Fibroblast of skin of back (primary cell): Measurements from ENCODE around the gene OR1N2. TPM values are rescaled to one million over a fixed set of nuclear protein-coding genes. Genes with fewer than 3 reads are reported as not detected.
"Not testable (repeated sequence)": the region's sequence is repeated elsewhere in the genome, so short reads cannot be mapped to it uniquely, and the experiment has no call there.

Experiments
- DNase-seq: peaks from one replicate; pipeline ENCODE4 v3.0.0-alpha.2; 2013
- polyA plus RNA-seq, 2 experiments: library from polyadenylated mRNA; unstranded; fragments of 120-200 nt; gene quantifications; one replicate each; pipeline ENCODE4 v1.2.1, GENCODE V29; 2013; ENCODE audit not compliant: insufficient read length in 2 of 2

The OR1N2 gene, protein sequence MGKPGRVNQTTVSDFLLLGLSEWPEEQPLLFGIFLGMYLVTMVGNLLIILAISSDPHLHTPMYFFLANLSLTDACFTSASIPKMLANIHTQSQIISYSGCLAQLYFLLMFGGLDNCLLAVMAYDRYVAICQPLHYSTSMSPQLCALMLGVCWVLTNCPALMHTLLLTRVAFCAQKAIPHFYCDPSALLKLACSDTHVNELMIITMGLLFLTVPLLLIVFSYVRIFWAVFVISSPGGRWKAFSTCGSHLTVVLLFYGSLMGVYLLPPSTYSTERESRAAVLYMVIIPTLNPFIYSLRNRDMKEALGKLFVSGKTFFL
- not detected for polyA plus RNA-seq (2013, experiment 1 of 2; ENCODE audit: insufficient read length)
- polyA plus RNA-seq (2013, experiment 2 of 2; ENCODE audit: insufficient read length) = not detected

DNA sequence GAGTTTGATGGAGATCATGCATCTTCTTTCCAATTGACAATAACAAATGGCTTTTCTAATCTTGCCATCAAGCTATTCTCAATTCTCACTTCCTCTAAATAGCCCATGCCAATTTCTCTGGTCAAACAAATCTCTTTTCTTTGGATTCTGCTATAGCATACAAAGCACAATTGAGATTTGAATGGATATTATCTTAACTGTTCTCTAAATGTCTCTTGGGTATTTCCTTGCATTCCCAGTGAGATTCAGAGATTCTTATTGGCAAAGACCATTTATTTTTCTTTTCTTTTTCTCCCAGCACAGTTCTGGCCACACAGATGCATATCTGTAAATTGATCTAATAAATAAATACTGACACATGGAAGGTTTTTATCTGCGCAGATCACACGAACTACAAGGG lies at the start of gene OR1N2:
Gene OR1N2 (plus strand): TSS at position 301 of the 400 bp plus-strand sequence. CDS start 100 bp downstream, outside the sequence.
- no peak for DNase-seq

DNA sequence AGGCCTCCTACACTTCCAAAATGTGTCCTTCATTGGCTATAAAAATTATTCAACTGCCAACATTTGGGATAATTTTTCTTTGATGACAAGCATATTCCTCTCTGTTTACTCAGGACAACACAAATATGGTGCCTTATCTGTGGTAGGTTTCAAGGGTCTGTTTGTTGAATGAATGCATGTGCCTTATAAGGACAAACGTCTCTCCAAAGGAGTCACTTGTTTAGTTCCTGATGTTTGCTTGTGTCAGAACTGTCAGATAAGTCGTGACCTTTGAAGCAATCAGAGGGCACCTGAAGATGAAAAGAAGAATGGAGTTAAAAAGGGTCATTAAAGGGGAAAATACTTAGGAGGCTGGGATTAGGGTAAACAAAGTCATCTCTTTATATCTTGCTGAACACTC lies 45.9 kb upstream of the OR1N2 start:
- DNase-seq = no peak

DNA sequence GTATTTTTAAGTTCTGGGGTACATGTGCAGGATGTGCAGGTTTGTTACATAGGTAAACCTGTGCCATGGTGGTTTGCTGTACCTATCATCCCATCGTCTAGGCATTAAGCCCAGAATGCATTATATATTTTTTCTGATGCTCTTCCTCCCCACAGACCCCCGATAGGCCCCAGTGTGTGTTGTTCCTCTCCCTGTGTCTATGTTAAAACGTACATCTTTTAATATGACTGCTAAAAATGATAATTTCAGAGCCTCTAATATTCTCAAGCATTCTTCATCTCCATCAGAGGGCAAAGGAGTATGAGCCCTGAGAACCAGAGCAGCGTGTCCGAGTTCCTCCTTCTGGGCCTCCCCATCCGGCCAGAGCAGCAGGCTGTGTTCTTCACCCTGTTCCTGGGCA lies 42.4 kb upstream of the OR1N2 start, which contains the start of gene OR1J2:
Gene OR1J2 (plus strand): TSS at position 301 of the 400 bp plus-strand sequence. CDS start 0 bp downstream, at position 301.
- DNase-seq = no peak

DNA sequence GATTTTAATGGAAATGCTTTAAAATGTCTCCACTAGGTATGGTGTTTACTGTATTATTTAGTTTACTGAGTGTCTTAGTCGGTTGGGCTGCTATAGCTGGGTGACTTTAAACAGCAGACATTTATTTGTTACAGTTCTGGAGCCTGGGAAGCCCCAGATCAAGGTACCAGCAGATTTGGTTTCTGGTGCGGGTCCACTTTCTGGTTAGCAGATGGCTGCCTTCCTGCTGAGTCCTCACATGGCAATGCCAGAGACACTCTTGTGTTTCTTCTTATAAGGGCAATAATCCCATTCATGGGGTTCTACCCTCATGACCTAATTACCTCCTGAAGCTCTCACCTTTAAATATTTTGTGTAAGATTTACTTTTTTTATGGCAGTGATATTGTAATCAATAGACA lies 34.7 kb upstream of the OR1N2 start:
- no peak for DNase-seq

DNA sequence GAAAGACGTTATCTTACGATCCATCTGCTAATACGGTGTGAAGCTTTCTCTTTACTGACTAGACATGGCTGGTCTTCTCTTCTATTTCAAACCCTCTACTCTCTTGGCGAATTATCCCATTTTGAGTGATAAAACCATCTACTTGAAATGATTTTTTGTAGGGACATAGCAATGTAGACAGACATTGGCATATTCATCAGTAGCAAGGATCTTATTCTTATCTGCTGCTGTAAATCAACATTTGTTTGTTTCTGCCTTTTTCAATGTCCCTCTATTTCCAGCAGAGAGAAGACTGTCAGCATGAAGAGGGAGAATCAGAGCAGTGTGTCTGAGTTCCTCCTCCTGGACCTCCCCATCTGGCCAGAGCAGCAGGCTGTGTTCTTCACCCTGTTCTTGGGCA lies 34.1 kb upstream of the OR1N2 start, which contains the start of gene OR1J4:
Gene OR1J4 (plus strand): TSS at position 301 of the 400 bp plus-strand sequence. CDS start 0 bp downstream, at position 301.
- DNase-seq = no peak

DNA sequence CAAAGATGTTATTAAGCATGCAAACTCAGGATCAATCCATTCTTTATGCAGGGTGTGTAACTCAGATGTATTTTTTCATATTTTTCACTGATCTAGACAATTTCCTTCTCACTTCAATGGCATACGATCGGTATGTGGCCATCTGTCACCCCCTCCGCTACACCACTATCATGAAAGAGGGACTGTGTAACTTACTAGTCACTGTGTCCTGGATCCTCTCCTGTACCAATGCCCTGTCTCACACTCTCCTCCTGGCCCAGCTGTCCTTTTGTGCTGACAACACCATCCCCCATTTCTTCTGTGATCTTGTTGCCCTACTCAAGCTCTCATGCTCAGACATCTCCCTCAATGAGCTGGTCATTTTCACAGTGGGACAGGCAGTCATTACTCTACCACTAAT lies 33.5 kb upstream of the OR1N2 start:
- no peak for DNase-seq

DNA sequence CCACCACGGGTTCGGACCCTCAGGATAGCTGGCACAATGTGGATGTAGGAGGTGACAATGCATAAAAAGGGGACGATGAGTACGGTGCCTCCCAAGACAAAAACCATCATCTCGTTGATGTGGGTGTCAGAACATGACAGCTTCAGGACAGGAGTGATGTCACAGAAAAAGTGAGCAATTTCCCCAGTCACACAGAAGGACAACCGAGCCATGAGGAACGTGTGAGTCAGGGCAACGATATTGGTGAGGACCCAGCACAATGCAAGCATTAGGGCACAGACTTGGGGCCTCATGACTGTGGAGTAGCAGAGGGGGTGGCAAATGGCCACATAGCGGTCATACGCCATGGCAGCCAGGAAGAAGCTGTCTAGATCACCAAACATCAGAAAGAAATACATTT lies 26.3 kb upstream of the OR1N2 start:
- DNase-seq = no peak

DNA sequence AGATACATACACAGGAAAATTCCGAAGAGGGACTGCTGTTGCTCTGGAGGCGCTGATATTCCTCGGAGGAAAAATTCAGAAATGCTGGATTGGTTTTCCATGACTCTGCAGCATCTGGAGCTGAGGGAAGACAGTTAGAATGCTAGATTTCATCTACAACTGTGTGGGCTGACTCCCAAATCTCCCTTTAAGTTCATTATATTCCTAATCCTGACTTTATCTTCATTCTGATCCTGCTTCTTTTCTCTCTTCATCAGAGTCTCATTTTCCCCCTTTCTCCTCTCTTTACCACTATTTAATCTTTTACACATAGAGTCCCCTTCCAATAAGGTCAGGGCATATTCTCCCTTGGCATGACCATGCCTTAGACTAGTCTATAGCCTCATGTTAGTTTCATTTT lies 25.7 kb upstream of the OR1N2 start, which contains the start of gene OR1N1:
Gene OR1N1 (minus strand): TSS at position 101 of the 400 bp plus-strand sequence. CDS start 0 bp downstream, at position 101.
- no peak for DNase-seq

DNA sequence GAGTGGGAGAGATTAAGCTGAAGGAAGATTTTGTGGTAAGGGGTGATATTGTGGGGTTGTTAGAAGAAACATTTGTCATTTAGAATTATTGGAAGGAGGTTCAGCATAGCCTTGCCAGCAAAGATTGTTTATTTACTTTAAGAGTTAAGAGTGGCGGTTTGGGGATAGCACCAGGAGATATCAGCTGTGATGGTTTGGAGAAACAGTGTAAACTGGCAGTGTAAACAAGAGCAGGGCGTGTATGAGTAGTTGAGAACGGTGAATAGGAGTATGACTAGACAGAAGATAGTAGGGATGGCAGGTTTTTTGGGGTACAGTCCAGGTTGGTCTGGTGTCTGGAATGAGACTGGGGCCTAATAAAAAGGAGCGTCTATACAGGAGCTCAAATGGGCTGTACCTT lies 21.8 kb upstream of the OR1N2 start:
- DNase-seq = not testable (repeated sequence)

DNA sequence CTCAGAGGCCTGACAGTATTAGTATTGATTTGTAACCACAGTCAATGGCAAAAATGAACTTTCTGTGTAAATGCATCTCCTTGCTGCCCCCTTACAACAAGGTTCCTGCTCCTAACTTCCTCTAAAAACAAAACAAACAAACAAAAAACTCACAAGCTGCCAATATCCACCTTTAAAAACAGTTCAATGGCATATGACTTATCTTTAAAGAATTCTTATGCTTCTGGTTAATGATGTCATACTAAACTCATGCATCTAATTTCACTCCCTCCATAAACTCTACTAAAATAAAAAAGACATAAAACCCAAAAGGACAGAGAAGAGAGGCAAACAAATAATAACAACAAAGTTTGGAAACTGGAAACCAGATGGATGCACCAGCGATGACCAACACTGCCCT lies 16.8 kb upstream of the OR1N2 start:
- DNase-seq = no peak

DNA sequence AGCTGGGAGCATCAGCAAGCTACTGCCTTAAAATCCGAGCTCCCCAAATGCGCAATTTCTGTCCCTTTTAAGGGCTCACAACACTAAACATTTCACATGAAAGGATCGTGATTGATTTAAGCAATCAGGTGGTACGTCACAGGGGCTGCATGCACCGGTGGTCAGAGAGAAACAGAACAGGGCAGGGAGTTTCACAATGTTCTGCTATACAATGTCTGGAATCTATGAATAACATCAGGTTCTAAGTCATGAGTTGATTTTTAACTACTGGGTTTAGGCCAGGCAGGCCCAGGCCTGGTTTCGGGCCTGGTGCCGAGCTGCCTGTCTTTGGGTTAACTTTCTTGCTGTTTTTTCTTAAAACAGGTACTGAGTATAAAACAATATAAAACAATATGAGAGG lies 15.8 kb upstream of the OR1N2 start:
- DNase-seq = not testable (repeated sequence)

DNA sequence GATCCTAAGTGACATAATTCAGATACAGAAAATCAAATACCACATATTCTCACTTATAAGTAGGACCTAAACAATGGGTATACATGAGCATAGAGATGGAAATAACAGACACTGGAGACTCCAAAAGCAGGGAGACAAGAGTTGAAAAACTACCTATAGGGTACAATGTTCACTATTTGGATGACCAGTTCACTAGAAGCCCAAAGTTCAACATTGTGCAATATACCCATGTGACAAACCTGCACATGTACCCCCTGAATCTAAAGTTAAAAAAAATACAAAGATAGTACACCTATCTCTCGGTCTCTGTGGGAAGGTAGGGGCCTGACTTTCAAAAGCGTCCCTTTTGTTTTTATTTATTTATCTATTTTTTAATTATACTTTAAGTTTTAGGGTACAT lies 14.2 kb upstream of the OR1N2 start:
- no peak for DNase-seq

DNA sequence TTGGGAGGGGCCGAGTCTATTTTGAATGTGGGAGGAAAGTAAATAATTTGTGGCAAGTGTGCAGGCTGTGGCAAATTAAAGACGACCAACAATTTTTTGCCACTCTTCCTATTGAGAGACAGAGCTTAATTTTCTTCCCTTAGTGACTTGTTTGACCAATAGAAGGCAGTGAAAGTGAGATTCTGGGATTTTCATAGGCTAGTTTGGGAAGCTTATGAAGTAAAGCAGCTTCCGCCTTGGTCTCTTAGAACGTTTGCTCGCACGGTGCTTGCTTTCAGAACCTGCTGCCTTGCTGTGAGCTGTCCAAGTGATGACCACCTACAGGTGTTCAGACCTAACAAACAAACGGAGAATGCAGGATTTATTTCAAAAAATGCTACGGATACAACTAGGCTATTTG lies 6.7 kb upstream of the OR1N2 start:
- no peak for DNase-seq

DNA sequence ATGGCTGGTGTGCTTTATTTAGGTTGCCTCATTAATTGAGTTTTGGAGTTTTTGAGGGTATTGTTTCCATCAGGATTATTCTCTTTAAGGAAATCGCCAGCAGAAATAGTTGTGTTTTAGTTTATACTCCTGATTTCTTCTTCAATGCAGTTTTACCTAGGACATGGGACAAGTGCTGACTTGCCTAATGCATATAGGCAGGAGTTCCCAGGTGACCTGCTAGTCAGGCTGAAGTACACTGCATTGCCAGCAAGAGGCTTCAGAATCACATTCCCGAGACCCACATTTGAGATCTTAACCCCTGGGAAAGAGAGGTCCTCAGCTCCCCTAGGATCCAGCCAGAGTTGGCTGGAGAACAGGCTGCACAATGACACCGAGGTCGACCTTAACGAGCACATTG lies 1.5 kb upstream of the OR1N2 start:
- DNase-seq = no peak

DNA sequence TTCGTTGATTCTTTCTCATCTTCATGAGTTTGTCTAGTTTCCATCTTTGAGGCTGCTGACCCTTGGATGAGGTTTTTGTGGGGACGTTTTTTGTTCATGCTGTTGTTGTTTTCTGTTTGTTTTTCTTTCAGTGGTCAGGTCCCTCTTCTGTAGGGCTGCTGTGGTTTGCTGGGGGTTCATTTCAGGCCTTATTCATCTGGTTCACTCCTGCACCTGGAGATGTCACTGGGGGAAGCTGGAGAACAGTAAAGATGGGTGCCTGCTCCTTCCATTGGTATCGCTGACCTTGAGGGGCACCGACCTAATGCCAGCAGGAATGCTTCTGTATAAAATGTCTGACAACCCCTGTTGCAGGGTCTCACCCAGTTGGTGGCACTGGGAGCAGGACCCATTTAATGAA lies 8.5 kb downstream of the OR1N2 start:
- DNase-seq = no peak

DNA sequence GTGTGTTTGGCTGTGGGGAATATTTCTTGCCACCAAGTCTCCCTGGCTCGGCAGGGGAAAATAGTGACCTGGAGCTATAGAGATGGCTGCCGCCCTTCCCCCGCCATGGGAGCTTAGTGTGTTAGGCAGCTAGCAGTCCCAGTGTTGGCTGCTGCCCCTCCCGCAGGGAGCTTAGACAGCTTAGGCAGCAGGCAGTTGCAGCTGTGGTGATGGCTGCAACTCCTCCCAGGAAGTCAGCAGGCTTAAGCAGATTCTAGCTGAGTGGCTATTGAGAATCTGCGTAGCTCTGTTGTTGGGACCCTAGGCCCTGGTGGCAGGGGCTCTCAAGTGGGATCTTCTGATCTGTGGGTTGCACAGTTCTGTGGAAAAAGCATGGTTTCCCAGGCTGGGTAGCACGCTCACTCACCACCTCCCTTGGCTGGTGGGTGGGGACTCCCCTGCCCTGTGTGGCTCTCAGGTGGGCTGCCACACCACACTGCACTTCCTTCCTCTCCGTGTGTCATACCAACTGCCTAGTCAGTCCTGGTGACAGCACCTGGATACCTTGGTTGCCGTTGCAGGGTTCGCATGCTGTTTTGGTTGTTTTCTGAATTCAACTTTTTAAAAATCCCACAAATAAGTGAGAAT lies 9.3 kb downstream of the OR1N2 start:
- no peak for DNase-seq

DNA sequence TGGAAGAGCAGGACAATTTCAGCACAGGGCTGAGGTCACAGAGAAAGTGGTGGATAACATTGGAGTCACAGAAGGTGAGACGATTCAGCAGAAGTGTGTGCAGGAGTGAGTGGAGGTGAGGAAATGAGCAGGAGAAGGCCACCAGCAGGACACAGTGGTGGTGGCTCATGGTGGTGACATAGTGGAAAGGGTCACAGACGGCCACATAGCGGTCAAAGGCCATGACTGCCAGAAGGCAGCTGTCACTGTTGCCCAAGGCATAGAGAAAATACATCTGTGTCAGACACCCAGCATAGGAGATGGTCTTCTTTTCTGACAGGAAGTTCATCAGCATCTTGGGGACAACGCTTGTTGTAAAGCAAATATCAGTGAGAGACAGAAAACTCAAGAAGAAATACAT lies 15.0 kb downstream of the OR1N2 start:
- no peak for DNase-seq

DNA sequence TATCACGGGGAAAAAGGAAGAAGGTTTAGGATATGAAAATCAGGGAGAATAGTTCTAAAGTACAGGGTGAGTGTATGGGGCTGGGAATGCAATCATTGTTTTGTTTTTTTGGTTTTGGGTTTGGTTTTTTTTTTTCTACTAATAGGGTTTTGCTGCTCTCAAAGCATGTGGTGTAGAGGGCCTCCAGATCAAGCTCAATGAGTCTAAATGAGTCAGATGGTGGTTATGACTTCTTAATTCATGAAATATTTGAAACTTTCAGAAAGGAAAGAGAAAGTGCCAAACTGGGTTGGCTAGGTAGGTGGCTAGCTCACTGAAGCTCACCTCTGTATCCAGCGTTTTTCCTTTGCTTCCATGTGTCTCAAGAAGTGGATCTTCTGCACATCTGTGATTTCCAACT lies 19.5 kb downstream of the OR1N2 start:
- DNase-seq = no peak

DNA sequence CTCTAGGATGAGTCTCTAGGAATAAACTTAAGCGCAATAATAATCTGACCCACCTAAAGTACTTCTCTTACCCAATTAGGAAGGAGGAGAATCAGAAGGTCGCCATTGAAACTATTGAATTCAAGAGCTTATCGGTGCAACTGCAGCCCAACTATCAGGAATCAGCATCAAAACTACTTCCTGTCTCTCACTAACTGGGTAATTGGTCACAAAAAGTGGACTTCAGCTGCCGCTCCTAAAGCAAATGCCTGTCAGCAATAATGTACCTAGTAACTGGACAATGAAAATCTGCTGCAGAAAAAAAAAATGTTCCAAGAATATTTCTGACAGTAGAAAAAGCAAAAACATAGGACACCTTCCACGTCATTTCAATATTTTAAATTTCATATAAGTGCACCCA lies 27.0 kb downstream of the OR1N2 start:
- DNase-seq = no peak

DNA sequence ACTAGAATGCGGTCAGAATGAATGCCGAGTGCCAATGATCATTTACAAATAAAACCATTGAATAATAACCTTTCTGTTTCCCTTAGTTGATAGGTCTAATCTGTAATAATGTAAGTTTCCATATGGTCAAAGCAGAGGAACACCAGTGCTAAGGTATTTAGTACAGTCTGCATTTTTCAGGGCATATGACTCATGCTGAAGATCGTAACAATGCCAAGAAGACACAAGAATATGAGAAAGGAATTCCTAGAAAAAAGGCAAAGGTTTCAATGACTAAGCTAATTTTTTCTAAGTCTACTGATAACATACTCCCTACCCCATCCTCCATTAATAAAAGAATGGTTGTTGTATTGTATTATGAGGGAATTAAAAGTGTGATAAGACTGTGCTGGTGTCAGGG lies 27.4 kb downstream of the OR1N2 start:
- peak; percentile 28 for DNase-seq

DNA sequence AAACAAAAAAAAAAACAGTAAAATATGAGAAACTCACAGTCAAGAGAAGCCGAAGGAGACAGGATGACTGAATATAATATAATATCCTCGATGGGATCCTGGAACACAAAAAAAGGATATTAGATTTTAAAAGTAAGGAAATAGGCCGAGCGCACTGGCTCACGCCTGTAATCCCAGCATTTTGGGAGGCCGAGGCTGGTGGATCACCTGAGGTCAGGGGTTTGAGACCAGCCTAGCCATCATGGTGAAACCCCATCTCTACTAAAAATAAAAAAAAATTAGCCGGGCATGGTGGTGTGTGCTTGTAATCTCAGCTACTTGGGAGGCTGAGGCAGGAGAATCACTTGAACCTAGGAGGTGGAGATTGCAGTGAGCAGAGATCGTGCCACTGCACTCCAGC lies 30.4 kb downstream of the OR1N2 start, which contains the start of gene OR1L8:
Gene OR1L8 (minus strand): TSS at position 101 of the 400 bp plus-strand sequence. CDS start 14,907 bp downstream, outside the sequence.
- DNase-seq = not testable (repeated sequence)
